GM12878 (cell line): ENCODE data around the gene HPGD. TPM values are rescaled to one million over a fixed set of nuclear protein-coding genes. Genes with fewer than 3 reads are reported as not detected.
A peak's percentile ranks its signal among the peaks of the same experiment; 100 is the strongest.

Experiments
- BMI1 ChIP-seq: fragments of 450-650 bp; IDR thresholded peaks from 2 replicates; pipeline ENCODE4 v1.6.1; 2016; ENCODE audit warnings: mild to moderate bottlenecking, moderate library complexity, borderline replicate concordance
- IRF3 ChIP-seq: fragments of 450-650 bp; IDR thresholded peaks from 2 replicates; pipeline ENCODE4 v1.6.1; 2014; ENCODE audit warnings: mild to moderate bottlenecking
- IRF4 ChIP-seq: IDR thresholded peaks from 2 replicates; pipeline ENCODE4 v1.6.1; 2011; ENCODE audit warnings: low read depth, low read length
- NRF1 ChIP-seq: conservative IDR thresholded peaks from 2 replicates; pipeline ENCODE4 v1.6.1; 2011; ENCODE audit warnings: mild to moderate bottlenecking, low read depth, low read length, improper control_type of control experiment
- PKNOX1 ChIP-seq: fragments of 450-650 bp; IDR thresholded peaks from 2 replicates; pipeline ENCODE4 v1.6.1; 2016; ENCODE audit warnings: mild to moderate bottlenecking
- PML ChIP-seq: IDR thresholded peaks from 2 replicates; pipeline ENCODE4 v1.6.1; 2012; ENCODE audit warnings: low read length, inconsistent platforms
- POLR2A ChIP-seq: IDR thresholded peaks from 2 replicates; pipeline ENCODE4 v1.6.1; 2011; ENCODE audit warnings: low read depth, mild to moderate bottlenecking, low read length
- RFX5 ChIP-seq: IDR thresholded peaks from 2 replicates; pipeline ENCODE4 v1.6.1; 2011; ENCODE audit warnings: low read depth, low read length, improper control_type of control experiment
- TBL1XR1 ChIP-seq: IDR thresholded peaks from 2 replicates; pipeline ENCODE4 v1.6.1; 2012; ENCODE audit warnings: low read depth, low read length, improper control_type of control experiment
- TCF3 ChIP-seq: IDR thresholded peaks from 2 replicates; pipeline ENCODE4 v1.6.1; 2012; ENCODE audit warnings: low read depth, mild to moderate bottlenecking, low read length, borderline replicate concordance; ENCODE audit not compliant: insufficient read depth
- ZBTB11 ChIP-seq: fragments of 450-650 bp; formaldehyde crosslinking; IDR thresholded peaks from 2 replicates; pipeline ENCODE4 v1.5.0; 2022; ENCODE audit warnings: mild to moderate bottlenecking, missing genetic modification characterization
- ZNF384 ChIP-seq: IDR thresholded peaks from 2 replicates; pipeline ENCODE4 v1.6.1; 2012; ENCODE audit warnings: low read depth, mild to moderate bottlenecking, low read length, improper control_type of control experiment, borderline replicate concordance
- polyA plus RNA-seq, 11 experiments: library from polyadenylated mRNA; depleted of rRNA in 4 of 11; unstranded in 6 of 11; stranded (reverse) in 5 of 11; fragments of >200 nt; fragmentation: Nextera tagmentation in 4 of 11; fragmentation: Illumina TruSeq in 1 of 11; extraction: Ambion mirVana in 4 of 11; extraction: Trizol in 1 of 11; gene quantifications; 1 replicate in 1 of 11; 2 replicates in 10 of 11; pipeline versions ENCODE4 v1.2.1 to v1.2.3, GENCODE V29; 2011 to 2016; ENCODE audit warnings: inconsistent platforms in 2 of 11, missing spikeins in 2 of 11, low read depth in 1 of 11
- total RNA-seq, 4 experiments: library from RNA; depleted of rRNA in 3 of 4; stranded (reverse); fragments of >200 nt in 3 of 4; fragmentation: Illumina TruSeq in 1 of 4; extraction: Trizol in 1 of 4; gene quantifications; 2 replicates each; pipeline versions ENCODE4 v1.2.1 to v1.2.3, GENCODE V29; 2013 to 2021

Gene HPGD
- total and polyA plus RNA-seq, 10 of the 15 experiments (the other 5 are each of a cell fraction or from before 2014, with no cell fraction given), result 0.07 to 0.41 (median 0.24) TPM; not detected in 7

GRCh38 chr4:174522183-174523024, at the start of gene HPGD (continued):
- TF ChIP-seq TBL1XR1 (no peak), PML (no peak), ZNF384 (no peak), IRF4 (no peak), NRF1 (no peak), PKNOX1 (peak; percentile 83), BMI1 (peak; percentile 44; the same call in 1 of the 2 replicates), RFX5 (no peak), IRF3 (no peak), TCF3 (no peak), ZBTB11 (CRISPR knock-in tag) (no peak), POLR2A (no peak)
